Fibroblast of the aortic adventitia (primary cell): ENCODE data around the gene DTD1. TPM values are rescaled to one million over a fixed set of nuclear protein-coding genes. Genes with fewer than 3 reads are reported as not detected.

ENCODE experiments used
- DNase-seq: peaks from one replicate; pipeline ENCODE4 v3.0.0-alpha.2; 2010; ENCODE audit warnings: low read depth
- H3K4me3 ChIP-seq: 2 replicates; pipeline ENCODE4 v1.5.1; 2011; ENCODE audit warnings: low read depth, mild to moderate bottlenecking, control low read depth, low read length, moderate library complexity
- CTCF ChIP-seq: IDR thresholded peaks from 2 replicates; pipeline ENCODE4 v1.5.1; 2011; ENCODE audit warnings: mild to moderate bottlenecking, low read length, control low read depth, inconsistent platforms; ENCODE audit not compliant: insufficient read depth
- total RNA-seq: library from RNA; depleted of rRNA; stranded (reverse); fragments of >200 nt; gene quantifications from 2 replicates; pipeline ENCODE4 v1.2.3, GENCODE V29; 2012; ENCODE audit warnings: low replicate concordance

The DTD1 gene
- total RNA-seq, 1 donor, result 69.8 TPM

DNA sequence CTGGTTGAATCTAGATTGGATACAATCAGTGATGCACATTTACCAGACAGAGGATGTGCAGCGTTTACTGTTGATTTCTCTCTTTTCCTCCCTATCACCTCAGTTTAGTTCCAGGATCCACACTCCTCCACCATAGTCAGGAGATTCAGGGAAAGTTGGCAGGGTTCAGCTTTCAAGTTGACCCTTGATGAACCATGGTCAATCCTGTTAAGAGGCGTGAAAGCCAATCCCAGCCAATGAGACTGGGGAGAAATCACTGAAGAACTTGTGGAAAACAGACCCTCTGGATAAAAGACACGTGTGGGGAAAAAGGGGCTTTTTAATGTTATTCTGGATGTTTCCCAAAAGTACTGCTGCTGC is 206.6 kb downstream of the DTD1 start:
- no peak for DNase-seq
- peak overlapping the region; percentile 85 for H3K4me3 ChIP-seq
- no peak for TF ChIP-seq CTCF

DNA sequence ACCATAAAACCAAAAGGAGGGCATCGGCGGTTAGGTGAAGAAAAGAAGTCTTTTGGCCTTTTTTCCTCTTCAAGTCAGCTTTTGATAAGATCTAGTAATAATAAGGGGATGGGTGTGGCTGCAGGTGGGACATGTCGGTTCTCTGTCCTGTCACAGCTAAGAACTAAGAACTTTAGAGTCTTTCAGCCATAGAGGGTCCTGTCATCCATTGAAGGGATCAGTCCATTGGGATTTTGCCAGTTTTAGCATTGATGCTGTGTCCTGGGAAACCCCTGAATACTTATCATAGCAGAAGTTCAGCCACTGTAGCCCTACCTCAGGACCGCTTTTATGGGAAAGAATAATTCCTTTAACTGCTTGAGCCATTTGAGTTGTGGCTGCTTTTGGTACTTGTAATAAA is 207.5 kb downstream of the DTD1 start:
- no peak for DNase-seq
- H3K4me3 ChIP-seq, result no peak overlapping the region
- no peak for TF ChIP-seq CTCF

DNA sequence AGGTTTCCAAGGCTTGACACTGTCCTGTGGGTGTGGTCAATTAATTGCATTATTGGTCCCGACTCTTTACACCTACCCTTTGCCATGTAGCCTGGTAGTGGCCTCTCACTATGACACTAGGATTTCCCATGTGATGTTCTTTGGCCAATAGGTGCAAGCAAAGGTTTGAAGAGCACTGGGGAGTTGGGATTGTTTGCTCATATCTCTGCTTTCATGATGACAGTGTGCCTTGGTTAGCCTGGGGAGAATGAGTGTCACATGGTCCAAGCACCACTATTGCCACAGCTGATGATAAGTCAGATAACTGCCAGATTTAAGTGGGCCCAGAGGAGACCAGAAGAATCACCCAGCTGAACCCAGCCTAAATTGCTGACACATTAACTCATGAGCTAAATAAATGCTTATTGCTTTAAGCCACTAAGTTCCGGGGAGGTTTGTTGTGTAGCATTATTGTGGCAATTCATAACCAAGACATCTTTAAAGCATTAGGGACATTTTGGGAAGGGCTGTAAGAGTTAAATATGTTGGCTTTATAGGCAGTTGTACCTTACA is 208.5 kb downstream of the DTD1 start:
- no peak overlapping the region for H3K4me3 ChIP-seq
- TF ChIP-seq CTCF, result no peak

GRCh38 chr20:18801516-18801915 is 213.7 kb downstream of the DTD1 start:
- TF ChIP-seq CTCF, result no peak
- H3K4me3 ChIP-seq, result no peak overlapping the region
- no peak for DNase-seq

More for the DNA sequence above, 208.5 kb downstream of the DTD1 start:
- DNase-seq, result no peak

- no peak overlapping the region for H3K4me3 ChIP-seq
- no peak for TF ChIP-seq CTCF
- DNase-seq, result no peak
Observed at GRCh38 chr20:18802012-18802634, 214.3 kb downstream of the DTD1 start.

GRCh38 chr20:18805881-18806280 is 218.0 kb downstream of the DTD1 start:
- no peak for DNase-seq
- no peak for TF ChIP-seq CTCF
- no peak overlapping the region for H3K4me3 ChIP-seq

GRCh38 chr20:18808712-18809111 is 220.9 kb downstream of the DTD1 start:
- no peak overlapping the region for H3K4me3 ChIP-seq
- no peak for DNase-seq
- TF ChIP-seq CTCF, result no peak
